ENCODE measurements around the gene DNAJC1.

GRCh38 chr10:21797533-21797932 is 206.0 kb downstream of the DNAJC1 start:
- TF ChIP-seq CTCF (IDR thresholded peaks at IDR 0.05) (no peak), POLR2A (IDR thresholded peaks at IDR 0.05) (no peak)
